OCI-LY3 (cell line): ENCODE results near the gene NGRN.

Source experiments
- H2AFZ ChIP-seq: fragments of 200-600, 300-600 bp; shearing (Covaris generic); 2 replicates; pipeline ENCODE4 v1.6.0; 2014; ENCODE audit warnings: antibody characterized with exemption, low read depth, low read length
- H3K27ac ChIP-seq: fragments of 200-600, 300-600 bp; sonication (generic); 2 replicates; pipeline ENCODE4 v1.5.1; 2014; ENCODE audit warnings: mild to moderate bottlenecking, low read length, moderate library complexity, mixed read lengths
- H3K27me3 ChIP-seq: fragments of 200-600, 300-600 bp; sonication (generic); 2 replicates; pipeline ENCODE4 v1.6.1; 2014; ENCODE audit warnings: low read depth, low read length, mixed read lengths
- H3K36me3 ChIP-seq: fragments of 200-600, 300-600 bp; sonication (generic); replicated peaks from 2 replicates; pipeline ENCODE3; 2014; ENCODE audit warnings: low read depth, low read length, mixed read lengths
- H3K4me1 ChIP-seq: fragments of 300-600, 200-600 bp; sonication (generic); 2 replicates; pipeline ENCODE4 v1.6.1; 2014; ENCODE audit warnings: low read length, mixed read lengths
- H3K4me2 ChIP-seq: fragments of 200-600, 300-600 bp; sonication (generic); 2 replicates; pipeline ENCODE4 v1.6.1; 2014; ENCODE audit warnings: low read length, mixed read lengths
- H3K4me3 ChIP-seq: fragments of 300-600, 200-600 bp; sonication (generic); 2 replicates; pipeline ENCODE4 v1.5.1; 2014; ENCODE audit warnings: antibody characterized with exemption, mild to moderate bottlenecking, low read length, moderate library complexity
- H3K79me2 ChIP-seq: fragments of 300-600, 200-600 bp; shearing (Covaris generic); 2 replicates; pipeline ENCODE4 v1.6.1; 2014; ENCODE audit warnings: mild to moderate bottlenecking, low read length, mixed read lengths
- H3K9ac ChIP-seq: fragments of 300-600, 200-600 bp; shearing (Covaris generic); 2 replicates; pipeline ENCODE4 v1.6.0; 2014; ENCODE audit warnings: mild to moderate bottlenecking, low read length, moderate library complexity
- H3K9me3 ChIP-seq: fragments of 200-600, 300-600 bp; shearing (Covaris generic); 2 replicates; pipeline ENCODE4 v1.6.1; 2014; ENCODE audit warnings: low read length, mixed read lengths; ENCODE audit not compliant: insufficient read depth
- H4K20me1 ChIP-seq: fragments of 200-600, 300-600 bp; sonication (generic); 2 replicates; pipeline ENCODE4 v1.6.1; 2016; ENCODE audit warnings: low read length, mixed read lengths; ENCODE audit not compliant: insufficient read depth
- EZH2phosphoT487 ChIP-seq: fragments of 200-600 bp; shearing (Covaris generic); IDR thresholded peaks from 2 replicates; pipeline ENCODE4 v1.6.1; 2018; ENCODE audit warnings: antibody characterized with exemption, mixed run types, low read depth
- TF ChIP-seq, protein P1 (sequence below): fragments of 200-600, 300-600 bp; sonication (generic); IDR thresholded peaks from 2 replicates; pipeline ENCODE4 v1.5.1; 2014; ENCODE audit warnings: antibody characterized with exemption, low read length, low read depth

NGRN gene, protein sequence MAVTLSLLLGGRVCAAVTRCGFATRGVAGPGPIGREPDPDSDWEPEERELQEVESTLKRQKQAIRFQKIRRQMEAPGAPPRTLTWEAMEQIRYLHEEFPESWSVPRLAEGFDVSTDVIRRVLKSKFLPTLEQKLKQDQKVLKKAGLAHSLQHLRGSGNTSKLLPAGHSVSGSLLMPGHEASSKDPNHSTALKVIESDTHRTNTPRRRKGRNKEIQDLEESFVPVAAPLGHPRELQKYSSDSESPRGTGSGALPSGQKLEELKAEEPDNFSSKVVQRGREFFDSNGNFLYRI

DNA sequence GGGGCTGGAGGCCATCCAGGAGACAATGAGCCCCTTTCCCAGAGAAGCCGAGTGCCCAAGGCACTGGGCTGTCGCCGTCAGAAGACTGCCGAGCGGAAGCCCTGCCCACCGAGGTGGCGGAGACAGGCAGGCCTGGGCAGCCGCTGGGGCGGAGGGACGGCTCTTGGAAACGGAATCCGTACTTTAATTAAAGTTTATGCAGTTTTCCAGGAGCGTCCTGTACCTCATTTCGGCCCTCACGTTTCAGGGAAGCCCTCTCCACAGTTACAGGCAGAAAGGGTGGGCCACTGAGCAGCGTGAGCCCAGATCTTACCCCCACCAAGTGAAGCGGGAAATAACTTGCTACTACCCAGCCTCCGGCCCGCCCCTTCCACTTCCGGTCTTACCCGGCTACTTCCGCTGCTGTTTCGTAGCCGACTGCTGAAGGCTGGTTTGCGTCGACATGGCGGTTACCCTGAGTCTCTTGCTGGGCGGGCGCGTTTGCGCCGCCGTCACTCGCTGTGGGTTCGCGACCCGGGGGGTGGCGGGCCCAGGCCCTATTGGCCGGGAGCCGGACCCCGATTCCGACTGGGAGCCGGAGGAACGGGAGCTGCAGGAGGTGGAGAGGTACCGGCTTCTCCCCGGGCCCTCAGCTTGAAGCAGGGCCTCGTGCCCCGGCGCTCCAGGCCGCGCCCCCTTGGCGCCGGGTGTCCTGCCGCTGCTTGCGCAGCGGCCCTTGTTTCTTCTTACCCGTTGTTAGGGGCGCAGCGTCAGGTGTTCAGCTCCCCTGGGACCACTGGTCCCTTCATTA is at the start of gene NGRN:
Gene NGRN (plus strand): TSS at position 402 of the 790 bp plus-strand sequence. CDS start 41 bp downstream, at position 443.
- peaks cover 17% of the 10 kb centered on the region for H3K4me1 ChIP-seq
- H3K27me3 ChIP-seq: no peaks in the 10 kb centered on the region
- H3K36me3 ChIP-seq: peaks cover 20% of the 10 kb centered on the region
- peak within 1 kb of the TSS; percentile 72 for H3K27ac ChIP-seq
- H2AFZ ChIP-seq: peak within 1 kb of the TSS; percentile 67
- peak within 1 kb of the TSS; percentile 70 for H3K9ac ChIP-seq
- no peak for TF ChIP-seq EZH2phosphoT487
- TF ChIP-seq, protein P1, sequence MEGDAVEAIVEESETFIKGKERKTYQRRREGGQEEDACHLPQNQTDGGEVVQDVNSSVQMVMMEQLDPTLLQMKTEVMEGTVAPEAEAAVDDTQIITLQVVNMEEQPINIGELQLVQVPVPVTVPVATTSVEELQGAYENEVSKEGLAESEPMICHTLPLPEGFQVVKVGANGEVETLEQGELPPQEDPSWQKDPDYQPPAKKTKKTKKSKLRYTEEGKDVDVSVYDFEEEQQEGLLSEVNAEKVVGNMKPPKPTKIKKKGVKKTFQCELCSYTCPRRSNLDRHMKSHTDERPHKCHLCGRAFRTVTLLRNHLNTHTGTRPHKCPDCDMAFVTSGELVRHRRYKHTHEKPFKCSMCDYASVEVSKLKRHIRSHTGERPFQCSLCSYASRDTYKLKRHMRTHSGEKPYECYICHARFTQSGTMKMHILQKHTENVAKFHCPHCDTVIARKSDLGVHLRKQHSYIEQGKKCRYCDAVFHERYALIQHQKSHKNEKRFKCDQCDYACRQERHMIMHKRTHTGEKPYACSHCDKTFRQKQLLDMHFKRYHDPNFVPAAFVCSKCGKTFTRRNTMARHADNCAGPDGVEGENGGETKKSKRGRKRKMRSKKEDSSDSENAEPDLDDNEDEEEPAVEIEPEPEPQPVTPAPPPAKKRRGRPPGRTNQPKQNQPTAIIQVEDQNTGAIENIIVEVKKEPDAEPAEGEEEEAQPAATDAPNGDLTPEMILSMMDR: no peak
- peak within 1 kb of the TSS; percentile 82 for H3K4me3 ChIP-seq
- peaks cover 17% of the 10 kb centered on the region for H4K20me1 ChIP-seq
- H3K9me3 ChIP-seq: no peaks in the 10 kb centered on the region
- H3K79me2 ChIP-seq: peaks cover 53% of the 10 kb centered on the region
- H3K4me2 ChIP-seq: peak within 1 kb of the TSS; percentile 88

DNA sequence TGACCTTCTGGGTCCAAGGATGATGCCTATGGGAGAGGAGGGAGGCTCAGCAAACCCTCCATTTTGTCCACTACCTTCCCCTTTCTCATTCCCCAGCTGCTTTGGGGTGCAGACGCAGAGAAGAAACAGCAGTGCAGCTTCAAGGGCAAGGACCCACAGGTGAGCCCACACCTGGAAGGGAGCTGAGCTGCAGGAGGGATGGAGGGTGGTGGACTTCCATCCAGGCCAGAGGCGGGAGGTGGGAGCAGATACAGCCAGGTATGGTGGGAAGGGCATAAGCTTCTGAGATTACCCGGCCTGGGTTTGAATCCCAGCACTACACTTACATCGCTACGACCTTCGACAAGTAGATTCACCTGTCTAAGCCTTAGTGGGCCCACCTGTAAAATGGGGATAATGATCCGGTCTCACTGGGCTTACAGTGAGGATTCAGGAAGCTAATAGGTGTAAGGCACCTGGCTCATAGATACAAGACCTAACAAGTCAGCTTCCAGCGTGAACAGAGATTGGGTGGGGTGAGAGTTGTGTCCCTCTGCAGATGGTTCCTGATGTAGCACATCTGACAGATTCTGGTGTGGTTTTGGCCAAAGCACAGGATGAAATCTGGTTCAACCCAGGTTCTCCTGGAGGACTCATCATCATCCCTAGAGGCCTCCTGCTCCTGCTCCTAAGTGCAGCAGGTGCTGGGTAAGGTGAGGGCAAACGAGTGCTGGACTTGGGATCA is 47.6 kb upstream of the NGRN start:
- Histone ChIP-seq H3K79me2 (no peaks in the 10 kb centered on the region), H3K27ac (no peak overlapping the region)

DNA sequence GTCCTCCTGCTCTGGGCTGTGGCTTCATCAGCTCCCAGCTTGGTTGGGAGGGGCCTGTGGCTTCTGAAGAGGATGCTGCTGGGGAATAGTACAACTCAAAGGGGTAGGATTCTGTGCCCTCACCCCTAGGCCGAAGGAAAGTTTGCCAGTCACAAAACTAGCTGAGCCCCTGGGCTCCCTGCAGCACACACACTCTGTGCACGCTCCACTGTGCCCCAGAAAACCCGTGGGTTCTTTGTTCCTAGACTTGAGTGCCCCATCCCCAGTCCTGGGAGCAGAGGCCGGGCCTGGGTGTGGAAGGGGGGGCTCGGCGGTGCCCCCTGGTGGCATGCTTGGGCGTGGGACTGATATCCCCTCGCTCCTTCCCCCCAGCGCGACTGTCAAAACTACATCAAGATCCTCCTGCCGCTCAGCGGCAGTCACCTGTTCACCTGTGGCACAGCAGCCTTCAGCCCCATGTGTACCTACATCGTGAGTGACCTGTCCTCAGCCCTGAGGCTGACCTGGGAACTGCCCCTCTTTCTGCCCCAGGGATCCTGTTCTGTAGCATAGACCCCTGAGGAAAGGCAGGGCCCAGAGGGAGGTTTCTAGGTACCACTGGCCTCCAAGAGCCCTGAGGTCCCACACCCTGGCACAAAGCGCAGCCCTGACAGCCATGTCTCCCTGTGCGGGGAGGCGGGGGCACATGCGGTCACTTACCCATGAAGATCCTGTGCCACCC is 45.9 kb upstream of the NGRN start:
- no peaks in the 10 kb centered on the region for H3K79me2 ChIP-seq
- no peak overlapping the region for H3K27ac ChIP-seq
- no peak overlapping the region for H3K4me3 ChIP-seq
- H3K27me3 ChIP-seq: no peaks in the 10 kb centered on the region
- TF ChIP-seq, protein P1: peak; percentile 86
- no peak for TF ChIP-seq EZH2phosphoT487
- H4K20me1 ChIP-seq: no peaks in the 10 kb centered on the region
- H3K4me1 ChIP-seq: no peaks in the 10 kb centered on the region
- no peaks in the 10 kb centered on the region for H3K9me3 ChIP-seq
- H2AFZ ChIP-seq: no peak overlapping the region
- H3K9ac ChIP-seq: no peak overlapping the region
- H3K36me3 ChIP-seq: no peaks in the 10 kb centered on the region
- no peak overlapping the region for H3K4me2 ChIP-seq

More for the DNA sequence above, 47.6 kb upstream of the NGRN start:
- H2AFZ ChIP-seq: no peak overlapping the region
- no peak overlapping the region for H3K9ac ChIP-seq
- no peaks in the 10 kb centered on the region for H3K27me3 ChIP-seq
- H3K36me3 ChIP-seq: no peaks in the 10 kb centered on the region
- H3K4me3 ChIP-seq: no peak overlapping the region
- no peak for TF ChIP-seq EZH2phosphoT487
- TF ChIP-seq, protein P1: no peak
- no peaks in the 10 kb centered on the region for H3K9me3 ChIP-seq
- H3K4me1 ChIP-seq: no peaks in the 10 kb centered on the region
- H4K20me1 ChIP-seq: no peaks in the 10 kb centered on the region
- H3K4me2 ChIP-seq: no peak overlapping the region
